Right lung (tissue), 5 donors: ENCODE data around the gene SKAP1. TPM values are rescaled to one million over a fixed set of nuclear protein-coding genes. Genes with fewer than 3 reads are reported as not detected.
"Not testable (repeated sequence)": the region's sequence is repeated elsewhere in the genome, so short reads cannot be mapped to it uniquely, and the experiment has no call there.

ENCODE experiments used
- DNase-seq, 2 donors: peaks; one replicate each; pipeline ENCODE4 v3.0.0-alpha.2; 2013
- polyA plus RNA-seq, 5 donors: library from polyadenylated mRNA; unstranded; fragments of 120-200 nt; gene quantifications; one replicate each; pipeline versions ENCODE4 v1.2.1 to v1.2.3, GENCODE V29; 2013; ENCODE audit warnings: inconsistent platforms in 1 of 5, low replicate concordance in 1 of 5; ENCODE audit not compliant: insufficient read length in 5 of 5, insufficient read depth in 1 of 5

Gene SKAP1
- polyA plus RNA-seq, 5 donors = 1.3 to 2.8 (median 2.0) TPM

- DNase-seq = no peak
These were observed 56.7 kb downstream of the SKAP1 start for GRCh38 chr17:48373130-48373830.

DNA sequence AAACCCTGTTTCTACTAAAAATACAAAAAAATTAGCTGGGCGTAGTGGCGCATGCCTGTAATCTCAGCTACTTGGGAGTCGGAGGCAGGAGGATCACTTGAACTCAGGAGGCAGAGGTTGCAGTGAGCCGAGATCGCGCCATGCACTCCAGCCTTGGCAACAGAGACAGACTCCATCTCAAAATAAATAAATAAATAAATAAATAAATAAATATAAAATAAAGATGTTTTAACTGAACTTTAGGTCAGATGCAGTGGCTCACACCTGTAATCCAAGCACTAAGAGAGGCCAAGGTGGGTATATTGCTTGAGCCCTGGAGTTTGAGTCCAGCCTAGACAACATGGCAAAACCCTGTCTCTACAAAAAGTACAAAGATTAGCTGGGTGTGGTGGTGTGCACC is 61.0 kb downstream of the SKAP1 start:
- not testable (repeated sequence) for DNase-seq

GRCh38 chr17:48368352-48368908 is 61.6 kb downstream of the SKAP1 start:
- DNase-seq = no peak

- peak in 1 of 2 donors; percentile 19 for DNase-seq
These were observed 66.9 kb downstream of the SKAP1 start for GRCh38 chr17:48363161-48363560.

- DNase-seq = not testable (repeated sequence)
These were observed 69.0 kb downstream of the SKAP1 start for GRCh38 chr17:48360861-48361633.

- peak; percentile 75 to 85 for DNase-seq
These were observed 72.0 kb downstream of the SKAP1 start for GRCh38 chr17:48357779-48358602.

DNA sequence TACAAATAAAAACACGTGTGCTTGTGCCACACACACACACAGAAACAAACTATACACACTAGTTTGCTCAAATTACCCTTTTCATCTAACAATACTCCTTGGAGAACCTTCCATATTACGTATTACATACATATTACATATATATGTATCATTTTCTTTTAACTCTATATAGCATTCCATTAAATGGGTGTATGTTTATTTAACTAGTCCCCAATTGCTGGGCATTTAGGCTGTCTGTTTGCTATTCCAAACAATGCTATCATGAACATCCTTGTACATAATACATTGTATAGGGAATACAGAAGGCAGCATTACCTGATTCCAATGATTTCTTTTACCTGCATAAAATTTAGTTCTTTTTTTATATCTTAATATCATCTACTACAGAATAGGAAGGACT is 73.1 kb downstream of the SKAP1 start:
- no peak for DNase-seq

DNA sequence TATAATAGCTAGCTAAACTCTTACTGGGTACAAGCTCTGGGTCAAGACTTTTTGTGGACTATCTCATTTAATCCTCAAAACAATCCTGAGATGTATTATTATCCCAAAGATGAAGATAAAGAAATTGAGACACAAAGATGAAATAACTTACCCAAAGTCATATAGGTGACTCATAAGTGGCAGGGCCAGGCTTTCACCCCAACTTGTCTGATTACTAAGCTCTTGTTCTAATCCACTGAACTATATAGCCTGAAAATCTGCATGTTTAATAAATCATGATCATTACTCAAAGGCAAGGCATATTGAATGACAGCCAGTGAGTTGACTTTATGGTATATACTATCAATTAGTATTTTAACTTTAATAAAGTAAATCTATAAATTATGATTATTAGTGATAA is 77.4 kb downstream of the SKAP1 start:
- DNase-seq = no peak

- peak; percentile 36 to 53 for DNase-seq
These were observed 78.1 kb downstream of the SKAP1 start for GRCh38 chr17:48351911-48352332.

- no peak for DNase-seq
These were observed 81.7 kb downstream of the SKAP1 start for GRCh38 chr17:48348352-48348751.

GRCh38 chr17:48347177-48347576 is 82.8 kb downstream of the SKAP1 start:
- no peak for DNase-seq

DNA sequence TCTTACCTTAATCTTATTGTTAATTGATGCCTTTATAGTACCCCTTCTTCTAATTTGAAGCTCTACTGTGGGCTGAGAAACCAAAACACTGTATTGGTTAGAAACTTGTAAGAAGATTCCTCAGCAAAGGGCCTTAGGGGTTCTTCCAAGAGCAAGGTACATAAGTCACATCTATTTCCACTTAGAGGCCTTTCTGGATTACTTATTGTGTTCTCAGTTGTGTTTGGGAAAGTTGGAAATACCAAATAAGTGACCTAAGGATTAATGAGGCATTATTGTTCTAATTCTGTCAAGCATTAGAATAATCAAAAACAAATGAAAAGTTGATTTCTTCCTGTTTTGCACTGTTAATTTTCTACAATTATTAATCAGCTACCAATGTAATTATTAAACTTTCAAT is 85.8 kb downstream of the SKAP1 start:
- DNase-seq = no peak

- no peak for DNase-seq
These were observed 89.1 kb downstream of the SKAP1 start for GRCh38 chr17:48340916-48341315.

DNA sequence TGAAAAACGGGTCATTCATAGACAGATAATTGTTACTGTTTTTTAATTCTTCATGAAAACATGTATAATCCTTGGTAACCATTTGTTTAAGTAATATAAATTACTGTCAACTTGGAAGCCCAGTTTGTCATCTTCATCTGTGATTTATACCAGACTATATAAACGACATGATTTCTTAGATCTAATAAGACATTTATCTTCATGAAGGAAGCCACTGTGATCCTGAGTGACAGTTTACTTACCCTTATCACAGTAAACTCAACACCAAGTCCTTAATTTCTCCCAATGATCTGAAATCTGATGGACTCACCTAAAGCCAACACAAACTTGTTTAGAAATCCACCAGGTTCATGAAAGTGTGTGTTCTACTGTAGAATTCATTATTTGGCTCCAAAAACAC is 91.3 kb downstream of the SKAP1 start:
- no peak for DNase-seq

DNA sequence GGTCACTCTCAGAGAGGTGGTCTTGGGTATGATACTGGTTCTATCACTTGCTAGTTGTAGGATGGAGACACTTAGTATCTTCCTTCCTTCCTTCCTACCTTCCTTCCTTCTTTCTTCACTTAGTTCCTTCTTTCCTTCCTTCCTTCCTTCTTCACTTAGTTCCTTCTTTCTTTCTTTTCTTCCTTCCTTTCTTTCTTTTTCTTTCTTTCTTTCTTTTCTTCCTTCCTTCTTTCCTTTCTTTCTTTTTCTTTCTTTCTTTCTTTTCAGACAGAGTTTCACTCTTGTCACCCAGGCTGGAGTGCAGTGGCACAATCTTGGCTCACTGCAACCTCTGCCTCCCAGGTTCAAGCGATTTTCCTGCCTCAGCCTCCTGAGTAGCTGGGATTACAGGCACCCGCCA is 92.1 kb downstream of the SKAP1 start:
- DNase-seq = not testable (repeated sequence)

DNA sequence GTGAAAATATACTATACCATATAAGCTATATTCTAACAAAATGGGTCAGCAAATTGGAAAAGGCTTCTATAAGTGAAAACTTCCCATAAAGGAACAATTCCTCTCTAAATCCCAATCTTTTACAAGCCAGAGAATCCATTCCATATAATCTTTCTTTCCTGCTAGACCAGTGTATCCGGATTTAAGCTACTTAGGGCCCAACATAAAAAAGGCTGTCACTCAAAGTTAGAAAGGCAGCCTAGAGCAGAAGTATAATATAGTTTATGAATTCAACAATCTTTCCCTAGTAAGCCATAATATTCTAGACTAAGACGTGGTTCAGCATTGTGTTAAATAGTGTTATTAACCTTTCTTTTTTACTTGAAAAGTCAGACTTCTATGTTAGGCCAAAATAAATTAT is 93.0 kb downstream of the SKAP1 start:
- no peak for DNase-seq

- DNase-seq = peak; percentile 55 to 78
These were observed 94.0 kb downstream of the SKAP1 start for GRCh38 chr17:48335858-48336500.

- DNase-seq = no peak
These were observed 94.7 kb downstream of the SKAP1 start for GRCh38 chr17:48335146-48335784.

DNA sequence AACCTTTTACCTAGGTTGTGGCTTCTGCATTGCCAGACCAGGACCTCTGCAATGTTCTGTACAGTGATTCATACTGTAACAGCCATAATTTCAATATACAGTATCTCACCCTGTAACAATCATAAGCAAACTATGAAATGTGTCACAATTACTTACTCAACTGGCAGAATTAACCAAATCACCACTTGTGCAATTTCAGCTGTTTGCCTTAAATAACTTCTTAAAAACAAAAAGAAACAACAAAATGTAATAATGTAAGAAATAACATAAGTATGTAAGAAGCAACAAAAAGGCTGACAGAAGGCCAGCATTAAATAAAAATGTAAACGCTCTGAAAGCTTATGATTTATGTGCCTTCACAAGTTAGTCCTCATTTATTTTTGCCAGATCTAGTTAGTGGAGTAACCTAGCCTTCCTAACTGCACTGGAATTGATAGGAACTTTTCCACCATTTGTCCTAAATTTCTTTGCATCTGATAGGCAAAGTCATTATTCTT is 96.9 kb downstream of the SKAP1 start:
- no peak for DNase-seq

GRCh38 chr17:48330887-48331286 is 99.1 kb downstream of the SKAP1 start:
- no peak for DNase-seq

- DNase-seq = no peak
These were observed 99.6 kb downstream of the SKAP1 start for GRCh38 chr17:48330421-48330820.
